Calu3 (cell line): ENCODE data around the gene SS18. TPM values are rescaled to one million over a fixed set of nuclear protein-coding genes. Genes with fewer than 3 reads are reported as not detected.

ENCODE experiments used
- BruUV-seq: library from RNA; stranded (reverse); fragments of 400-500 nt; replicated peaks from 2 replicates; lab custom pipeline; 2021; lab: Mats Ljungman, UMichigan
- CTCF ChIA-PET: fragments of 300-600 bp; sonication (Branson Sonifier 250); formaldehyde crosslinking; loops from one replicate; lab custom pipeline; 2022; ENCODE audit warnings: antibody characterized with exemption; lab: Charles Lee
- DNase-seq: peaks from one replicate; pipeline ENCODE4 v3.0.0; 2022
- H3K27ac Mint-ChIP-seq: one replicate; pipeline ENCODE4 v1.8.0; 2022; ENCODE audit warnings: mixed read lengths; ENCODE audit not compliant: unreplicated experiment
- H3K27me3 Mint-ChIP-seq: one replicate; pipeline ENCODE4 v1.8.0; 2022; ENCODE audit warnings: mixed read lengths; ENCODE audit not compliant: unreplicated experiment
- H3K36me3 Mint-ChIP-seq: one replicate; pipeline ENCODE4 v1.8.0; 2022; ENCODE audit warnings: mild to moderate bottlenecking, moderate library complexity, mixed read lengths; ENCODE audit not compliant: insufficient read depth, unreplicated experiment
- H3K4me1 Mint-ChIP-seq: one replicate; pipeline ENCODE4 v1.8.0; 2022; ENCODE audit warnings: mild to moderate bottlenecking, low read depth, mixed read lengths; ENCODE audit not compliant: unreplicated experiment
- H3K4me3 Mint-ChIP-seq: one replicate; pipeline ENCODE4 v1.8.0; 2022; ENCODE audit warnings: mild to moderate bottlenecking, low read depth, moderate library complexity, mixed read lengths; ENCODE audit not compliant: unreplicated experiment
- H3K9me3 Mint-ChIP-seq: one replicate; pipeline ENCODE4 v1.8.0; 2022; ENCODE audit warnings: low read depth, mixed read lengths; ENCODE audit not compliant: unreplicated experiment
- CTCF ChIP-seq: fragments of 200-600 bp; IDR thresholded peaks from one replicate; pipeline ENCODE4 v1.8.0; 2022; ENCODE audit warnings: antibody characterized with exemption; ENCODE audit not compliant: unreplicated experiment
- intact Hi-C: fragments of 100-400 bp; cut with micrococcal nuclease; formaldehyde crosslinking; loops from one replicate; pipeline ENCODE4 v1.10.0; 2022; ENCODE audit not compliant: unreplicated experiment
- total RNA-seq: library from RNA; stranded (reverse); gene quantifications from 2 replicates; pipeline ENCODE4 v1.2.3, GENCODE V29; 2022

Gene SS18
- total RNA-seq, 1 experiment from 2014 or later = 89.9 TPM

GRCh38 chr18:25983730-25984129, 106.7 kb downstream of the SS18 start:
- Mint-ChIP-seq H3K9me3 (no peaks in the 10 kb centered on the region), H3K27ac (no peak overlapping the region), H3K27me3 (peaks cover 37% of the 10 kb centered on the region), H3K36me3 (no peaks in the 10 kb centered on the region), H3K4me1 (no peaks in the 10 kb centered on the region), H3K4me3 (no peak overlapping the region)
- no peak for TF ChIP-seq CTCF
- intact Hi-C loops = no loop called here
- BruUV-seq = no TSS peak
- CTCF ChIA-PET = no interaction called here
- no peak for DNase-seq

DNA sequence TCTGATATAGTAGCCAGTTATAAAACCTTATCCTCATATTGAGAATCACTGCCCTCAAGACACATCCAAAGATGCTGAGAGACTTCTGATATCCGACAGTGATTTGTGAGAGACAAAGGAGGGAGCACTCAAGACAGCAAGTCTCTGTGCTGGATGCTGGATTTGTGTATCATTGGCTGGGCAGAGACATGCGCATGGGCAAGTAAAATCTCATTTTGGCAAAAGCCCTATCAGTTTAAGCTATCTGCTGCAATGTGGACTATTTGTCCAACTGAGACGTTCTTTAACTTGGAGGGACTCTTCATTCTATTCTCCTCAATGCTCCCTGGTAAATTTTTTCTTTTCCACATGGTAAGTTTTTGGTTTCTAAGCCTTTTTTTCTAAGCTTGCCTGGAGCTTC, 107.5 kb downstream of the SS18 start:
- DNase-seq = no peak
- Mint-ChIP-seq H3K27ac (no peak overlapping the region), H3K9me3 (no peaks in the 10 kb centered on the region), H3K4me3 (no peak overlapping the region), H3K36me3 (no peaks in the 10 kb centered on the region), H3K4me1 (no peaks in the 10 kb centered on the region), H3K27me3 (peaks cover 32% of the 10 kb centered on the region)
- CTCF ChIA-PET = no interaction called here
- TF ChIP-seq CTCF = no peak
- intact Hi-C loops = no loop called here
- BruUV-seq = no TSS peak

DNA sequence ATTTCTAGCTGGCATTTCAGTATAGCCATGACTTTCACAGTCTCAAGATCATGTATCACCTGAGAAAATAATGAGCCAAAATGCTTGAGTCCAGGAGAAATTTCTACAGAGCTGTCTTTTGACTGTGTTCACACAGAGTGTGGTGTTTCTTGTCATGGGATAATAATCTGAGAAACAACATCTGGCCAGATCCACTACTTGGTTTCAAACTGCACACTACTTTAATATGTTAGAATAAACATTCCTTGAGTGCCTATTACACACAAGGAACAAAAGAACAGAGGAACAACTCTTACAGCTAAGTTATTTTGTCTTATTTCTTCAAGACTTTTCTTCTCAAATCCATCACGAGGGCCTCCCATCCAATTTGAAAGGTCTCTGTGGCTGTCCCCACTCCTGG, 108.3 kb downstream of the SS18 start:
- Mint-ChIP-seq H3K4me1 (no peaks in the 10 kb centered on the region), H3K9me3 (no peaks in the 10 kb centered on the region), H3K27me3 (peaks cover 32% of the 10 kb centered on the region), H3K36me3 (no peaks in the 10 kb centered on the region), H3K27ac (no peak overlapping the region), H3K4me3 (no peak overlapping the region)
- DNase-seq = no peak
- no TSS peak for BruUV-seq
- no peak for TF ChIP-seq CTCF
- CTCF ChIA-PET = no interaction called here
- intact Hi-C loops = no loop called here

GRCh38 chr18:25979369-25980040, 110.9 kb downstream of the SS18 start:
- CTCF ChIA-PET = no interaction called here
- Mint-ChIP-seq H3K27me3 (peaks cover 19% of the 10 kb centered on the region), H3K9me3 (no peaks in the 10 kb centered on the region), H3K4me3 (no peak overlapping the region), H3K36me3 (no peaks in the 10 kb centered on the region), H3K4me1 (no peaks in the 10 kb centered on the region), H3K27ac (no peak overlapping the region)
- no peak for DNase-seq
- intact Hi-C loops = no loop called here
- no peak for TF ChIP-seq CTCF
- BruUV-seq = no TSS peak
